Hepatocyte (in vitro differentiated cells): ENCODE measurements around the gene RALB. TPM values are rescaled to one million over a fixed set of nuclear protein-coding genes. Genes with fewer than 3 reads are reported as not detected.
"Not testable (repeated sequence)": the region's sequence is repeated elsewhere in the genome, so short reads cannot be mapped to it uniquely, and the experiment has no call there.

Source experiments
- DNase-seq: peaks from one replicate; pipeline ENCODE4 v3.0.0-alpha.2; 2016; ENCODE audit warnings: low spot score
- H2AFZ ChIP-seq: fragments of 200-600 bp; sonication (generic); 2 replicates; pipeline ENCODE4 v1.6.0; 2016; ENCODE audit warnings: antibody characterized with exemption, mild to moderate bottlenecking
- H3K27ac ChIP-seq: fragments of 200-600 bp; sonication (generic); 2 replicates; pipeline ENCODE4 v1.5.1; 2016; ENCODE audit warnings: mild to moderate bottlenecking
- H3K27me3 ChIP-seq: fragments of 200-600 bp; sonication (generic); 2 replicates; pipeline ENCODE4 v1.6.1; 2016
- H3K36me3 ChIP-seq: fragments of 200-600 bp; sonication (generic); replicated peaks from 2 replicates; pipeline ENCODE4 v1.5.1; 2016; ENCODE audit warnings: low read depth; ENCODE audit not compliant: insufficient read depth
- H3K4me1 ChIP-seq: fragments of 200-600 bp; sonication (generic); 2 replicates; pipeline ENCODE4 v1.5.1; 2016; ENCODE audit warnings: mild to moderate bottlenecking, moderate library complexity; ENCODE audit not compliant: insufficient read depth
- H3K4me2 ChIP-seq: fragments of 200-600 bp; sonication (generic); 2 replicates; pipeline ENCODE4 v1.6.0; 2016
- H3K4me3 ChIP-seq: fragments of 200-600 bp; sonication (generic); 2 replicates; pipeline ENCODE4 v1.5.1; 2016; ENCODE audit warnings: mild to moderate bottlenecking
- H3K79me2 ChIP-seq: fragments of 200-600 bp; sonication (generic); 2 replicates; pipeline ENCODE4 v1.6.0; 2017; ENCODE audit warnings: mild to moderate bottlenecking
- H3K9me2 ChIP-seq: fragments of 200-600 bp; sonication (generic); replicated peaks from 2 replicates; pipeline ENCODE4 v1.6.0; 2017; ENCODE audit warnings: mild to moderate bottlenecking; ENCODE audit not compliant: insufficient read depth
- H3K9me3 ChIP-seq: fragments of 200-600 bp; sonication (generic); 2 replicates; pipeline ENCODE4 v1.5.1; 2016; ENCODE audit warnings: low read depth, mild to moderate bottlenecking
- H4K20me1 ChIP-seq: fragments of 200-600 bp; sonication (generic); 2 replicates; pipeline ENCODE4 v1.6.0; 2016; ENCODE audit warnings: mild to moderate bottlenecking; ENCODE audit not compliant: insufficient read depth, poor library complexity, severe bottlenecking
- CTCF ChIP-seq: fragments of 200-600 bp; sonication (generic); IDR thresholded peaks from 2 replicates; pipeline ENCODE4 v1.5.1; 2016; ENCODE audit warnings: antibody characterized with exemption, mild to moderate bottlenecking; ENCODE audit not compliant: poor library complexity
- EZH2 ChIP-seq: fragments of 200-600 bp; sonication (generic); IDR thresholded peaks from 2 replicates; pipeline ENCODE4 v1.6.1; 2016; ENCODE audit warnings: antibody characterized with exemption, mild to moderate bottlenecking, borderline replicate concordance
- EZH2phosphoT487 ChIP-seq: fragments of 200-600 bp; sonication (generic); IDR thresholded peaks from one replicate; pipeline ENCODE4 v1.6.1; 2018; ENCODE audit warnings: antibody characterized with exemption, mild to moderate bottlenecking, low read depth, moderate library complexity; ENCODE audit not compliant: unreplicated experiment, severe bottlenecking
- WGBS: methylation state at CpG from one replicate; pipeline ENCODE4 v1.1.6; 2016; ENCODE audit warnings: low lambda C conversion rate; ENCODE audit errors: missing lambda C conversion rate; 5-methylcytosine and 5-hydroxymethylcytosine counted together
- polyA plus RNA-seq: library from polyadenylated mRNA; unstranded; fragments of >200 nt; fragmentation: Nextera tagmentation; extraction: Ambion mirVana; gene quantifications from 2 replicates; pipeline ENCODE4 v1.2.1, GENCODE V29; 2016
- total RNA-seq: library from RNA; depleted of rRNA; stranded (reverse); fragments of >200 nt; gene quantifications from 2 replicates; pipeline ENCODE4 v1.2.3, GENCODE V29; 2014

The RALB gene
- total and polyA plus RNA-seq, 2 experiments from 2014 or later = 68.2 to 74.4 TPM

- H3K27ac ChIP-seq = no peak overlapping the region
- no peaks in the 10 kb centered on the region for H4K20me1 ChIP-seq
- WGBS = 85% methylated on average over 6 of the region's 6 CpGs
- no peaks in the 10 kb centered on the region for H3K9me3 ChIP-seq
- H3K4me3 ChIP-seq = no peak overlapping the region
- no peaks in the 10 kb centered on the region for H3K9me2 ChIP-seq
- H3K4me2 ChIP-seq = no peak overlapping the region
- no peaks in the 10 kb centered on the region for H3K27me3 ChIP-seq
- H2AFZ ChIP-seq = no peak overlapping the region
- no peaks in the 10 kb centered on the region for H3K36me3 ChIP-seq
- H3K79me2 ChIP-seq = no peaks in the 10 kb centered on the region
- H3K4me1 ChIP-seq = no peaks in the 10 kb centered on the region
- TF ChIP-seq EZH2 (no peak), EZH2phosphoT487 (no peak), CTCF (no peak)
- no peak for DNase-seq
Observed at GRCh38 chr2:120310136-120310535, 57.5 kb downstream of the RALB start.

GRCh38 chr2:120310841-120311240 lies 58.2 kb downstream of the RALB start:
- not testable (repeated sequence) for H3K4me3 ChIP-seq, H3K9me2 ChIP-seq, H3K4me1 ChIP-seq, H3K36me3 ChIP-seq, H3K9me3 ChIP-seq, H3K27me3 ChIP-seq, H3K27ac ChIP-seq, DNase-seq, H2AFZ ChIP-seq, H4K20me1 ChIP-seq, H3K79me2 ChIP-seq, H3K4me2 ChIP-seq
- WGBS = 92% methylated on average over 8 of the region's 8 CpGs

DNA sequence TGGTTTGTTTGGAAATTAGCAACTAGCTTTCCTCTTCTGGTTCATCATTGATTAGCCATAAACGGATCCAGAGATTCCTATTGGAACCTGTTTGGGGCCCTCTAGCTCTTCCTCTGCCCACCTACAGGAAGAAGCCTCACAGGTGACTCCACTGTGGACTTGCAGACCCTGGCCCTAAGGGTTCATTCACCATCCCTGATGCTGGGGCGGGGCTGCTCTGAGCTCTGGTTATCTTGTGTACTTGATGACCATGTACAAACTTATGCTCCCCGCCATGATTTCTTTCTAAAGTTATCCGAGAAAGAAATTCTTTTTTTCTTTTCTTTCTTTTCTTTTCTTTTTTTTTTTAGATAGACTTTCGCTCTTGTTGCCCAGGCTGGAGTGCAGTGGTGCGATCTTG lies 59.4 kb downstream of the RALB start:
- Histone ChIP-seq H3K4me2 (no peak overlapping the region), H3K27me3 (no peaks in the 10 kb centered on the region), H3K4me1 (no peaks in the 10 kb centered on the region), H4K20me1 (no peaks in the 10 kb centered on the region), H3K4me3 (no peak overlapping the region), H3K9me3 (no peaks in the 10 kb centered on the region), H2AFZ (no peak overlapping the region), H3K9me2 (no peaks in the 10 kb centered on the region), H3K79me2 (no peaks in the 10 kb centered on the region), H3K27ac (no peak overlapping the region), H3K36me3 (no peaks in the 10 kb centered on the region)
- TF ChIP-seq EZH2 (no peak), CTCF (no peak), EZH2phosphoT487 (no peak)
- WGBS = 83% methylated on average over 6 of the region's 6 CpGs
- DNase-seq = no peak

DNA sequence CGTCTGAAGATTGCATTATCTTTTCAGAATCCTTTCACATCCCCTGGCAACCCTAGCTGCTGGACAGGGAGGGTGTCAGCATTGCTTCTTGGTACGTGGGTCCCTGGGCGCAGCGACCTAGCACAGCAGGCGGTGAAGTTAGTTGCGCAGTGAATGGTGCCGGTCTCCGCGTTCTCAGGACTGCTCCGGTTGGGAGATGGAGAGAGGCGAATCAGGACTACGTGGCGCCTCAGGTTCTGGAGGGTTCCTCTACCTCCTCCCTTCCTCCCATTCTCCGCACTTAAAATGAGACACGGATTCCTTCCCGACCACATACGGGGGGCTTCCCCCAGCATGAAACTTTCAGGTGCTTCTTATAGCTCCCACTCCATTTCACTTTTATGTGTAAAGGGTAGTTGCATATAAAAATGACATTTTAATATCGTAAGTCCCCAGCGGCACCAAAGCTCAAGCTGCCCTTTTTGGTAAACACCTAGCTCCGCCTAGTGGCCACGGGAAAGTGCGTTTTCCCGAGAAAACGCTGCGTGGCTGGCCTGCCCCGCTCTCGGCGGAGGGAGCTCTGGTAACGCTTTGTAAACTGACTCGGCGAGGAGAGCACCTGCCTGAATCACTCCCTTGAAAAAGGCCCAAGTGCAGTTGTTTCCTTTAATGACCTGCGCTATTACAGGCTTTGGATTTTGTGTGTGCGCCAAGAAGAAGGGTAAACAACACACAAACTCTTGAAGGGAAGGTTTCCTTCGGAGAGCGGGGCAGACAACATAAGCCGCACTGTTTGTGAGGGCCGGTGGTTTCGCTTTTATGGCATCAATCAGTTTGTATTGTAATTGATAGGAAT lies 60.4 kb downstream of the RALB start:
- peak; percentile 90 for DNase-seq
- Histone ChIP-seq H3K79me2 (no peaks in the 10 kb centered on the region), H3K27me3 (no peaks in the 10 kb centered on the region), H3K9me2 (no peaks in the 10 kb centered on the region), H3K4me2 (peak overlapping the region; percentile 79), H3K4me3 (peak overlapping the region; percentile 2), H4K20me1 (no peaks in the 10 kb centered on the region), H3K36me3 (no peaks in the 10 kb centered on the region), H3K9me3 (no peaks in the 10 kb centered on the region), H3K27ac (no peak overlapping the region), H2AFZ (peak overlapping the region; percentile 31), H3K4me1 (no peaks in the 10 kb centered on the region)
- peak; percentile 94 for TF ChIP-seq CTCF
- TF ChIP-seq EZH2 = no peak
- TF ChIP-seq EZH2phosphoT487 = no peak
- WGBS = 13% methylated on average over 38 of the region's 38 CpGs
